GM19395 (cell line): ENCODE data around the gene RNF40.
"Not testable (repeated sequence)": the region's sequence is repeated elsewhere in the genome, so short reads cannot be mapped to it uniquely, and the experiment has no call there.

ENCODE experiments used
- ATAC-seq: cut with Tn5 transposase; IDR thresholded peaks from one replicate; pipeline ENCODE4 v1.9.1; 2021; ENCODE audit warnings: mild to moderate bottlenecking, moderate library complexity; ENCODE audit not compliant: unreplicated experiment

Gene RNF40

GRCh38 chr16:30813821-30814189, 51.7 kb downstream of the RNF40 start:
- ATAC-seq: no peak

DNA sequence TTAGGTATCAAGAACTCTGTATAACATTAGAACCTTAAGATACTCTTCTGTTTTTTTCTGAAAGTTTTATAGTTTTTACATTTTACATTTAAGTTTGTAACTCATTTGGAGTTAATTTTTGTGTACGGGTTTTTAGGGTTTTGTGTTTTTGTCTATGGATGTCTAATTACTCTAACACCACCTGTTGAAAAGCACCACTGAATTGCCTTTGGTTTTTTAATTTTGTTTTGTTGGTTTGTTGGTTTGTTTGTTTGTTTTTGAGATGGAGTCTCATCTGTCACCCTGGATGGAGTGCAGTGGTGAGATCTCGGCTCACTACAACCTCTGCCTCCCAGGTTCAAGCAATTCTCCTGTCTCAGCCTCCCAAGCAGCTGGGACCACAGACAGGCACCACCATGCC, 54.6 kb downstream of the RNF40 start:
- ATAC-seq: no peak

GRCh38 chr16:30820952-30821421, 58.9 kb downstream of the RNF40 start:
- ATAC-seq: no peak

DNA sequence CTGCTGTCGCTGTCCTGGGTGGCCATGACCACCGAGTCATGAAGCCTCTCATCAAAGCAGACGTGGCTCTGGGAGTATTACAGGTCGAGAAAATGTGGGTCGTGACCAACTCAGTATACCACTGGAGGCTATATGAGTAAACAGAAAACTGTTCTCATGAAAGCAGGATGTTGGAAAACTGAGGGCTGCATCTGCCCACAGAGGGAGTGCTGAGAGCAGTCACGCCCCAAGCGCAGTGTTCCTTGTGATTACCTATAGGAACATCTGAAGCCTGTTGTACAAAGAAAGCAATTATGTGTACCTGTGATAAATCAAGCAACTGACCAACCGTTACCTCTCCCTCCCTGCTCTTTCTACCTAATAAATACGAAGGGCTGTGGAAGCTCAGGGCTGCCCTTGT, 59.3 kb downstream of the RNF40 start:
- ATAC-seq: not testable (repeated sequence)

DNA sequence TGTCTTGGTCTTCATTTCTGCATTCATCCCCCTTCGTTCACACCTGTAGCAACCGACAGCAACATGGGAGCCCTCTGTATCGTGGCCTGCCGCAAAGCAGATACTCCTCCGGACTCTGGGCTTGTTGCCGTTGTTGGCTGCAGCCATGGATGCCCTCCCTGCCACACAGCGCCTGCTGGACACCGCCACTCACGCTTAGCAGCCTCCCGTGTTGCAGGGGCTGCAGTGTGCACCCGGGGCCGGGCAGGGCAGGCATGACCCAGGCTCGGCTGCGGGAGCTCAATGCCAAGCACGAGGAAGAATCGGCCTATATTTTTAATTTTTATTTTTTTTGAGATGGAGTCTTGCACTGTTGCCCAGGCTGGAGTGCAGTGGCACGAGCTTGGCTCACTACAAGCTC, 59.8 kb downstream of the RNF40 start:
- no peak for ATAC-seq
